Measurements from ENCODE around the gene RNF213. TPM values are rescaled to one million over a fixed set of nuclear protein-coding genes. Genes with fewer than 3 reads are reported as not detected.

Gene RNF213
- 179 and 207 TPM in 2 replicates for total RNA-seq (2021)
- percentile 74 among the genes with signal in this experiment for Bru-seq, nascent RNA
- percentile 88 among the genes with signal in this experiment for BruChase-seq, experiment 1, labeled RNA remaining after a 2-hour chase
- BruChase-seq, experiment 2, labeled RNA remaining after a 6-hour chase: percentile 93 among the genes with signal in this experiment
- long read RNA-seq, partial matches to known transcripts: 17 of 23 reads
- long read RNA-seq, other reads (novel, unspliced or antisense): 6 of 23 reads

- intact Hi-C loops (cut with micrococcal nuclease; ENCODE audit: unreplicated experiment): no loop called here
- Histone ChIP-seq H3K27ac (peak within 1 kb of the TSS; percentile 93), H3K4me1 (replicated peaks; ENCODE audit: insufficient read depth) (peaks cover 16% of the 10 kb centered on the region), H2AFZ (peak within 1 kb of the TSS; percentile 66; the same call in 1 of the 2 replicates), H3K4me2 (peak within 1 kb of the TSS; percentile 82), H4K20me1 (ENCODE audit: insufficient read depth) (no peaks in the 10 kb centered on the region), H3K9me3 (ENCODE audit: insufficient read depth, low read depth) (no peaks in the 10 kb centered on the region), H3K79me2 (ENCODE audit: low read depth) (peaks cover 10% of the 10 kb centered on the region; the same call in 1 of the 2 replicates), H3F3A (ENCODE audit: insufficient read depth, low read depth) (peaks cover 5% of the 10 kb centered on the region), H3K36me3 (ENCODE audit: low read depth) (no peaks in the 10 kb centered on the region), H3K27me3 (ENCODE audit: insufficient read depth, low read depth) (no peaks in the 10 kb centered on the region), H3K4me3 (peak within 1 kb of the TSS; percentile 84), H3K9me2 (ENCODE audit: insufficient read depth) (no peaks in the 10 kb centered on the region)
- no TSS peak for BruUV-seq (replicated peaks)
- POLR2A ChIA-PET (ENCODE audit: unreplicated experiment): interaction anchor here (0.6 kb wide), 1 partner anchor 167 kb away, joined by 3 read pairs; no protein-coding TSS in a partner anchor
- TF ChIP-seq CTCF (conservative IDR thresholded peaks at IDR 0.05): no peak
- CTCF ChIA-PET: no interaction called here
- peak in 1 of 2 experiments; percentile 57 for DNase-seq
Observed at GRCh38 chr17:80260791-80261158, at the start of gene RNF213. RNF213 (plus strand) TSS chr17:80260852; CDS start chr17:80263682, 2,830 bp downstream.

- Histone ChIP-seq H3K4me1 (replicated peaks; ENCODE audit: insufficient read depth) (no peaks in the 10 kb centered on the region), H3K4me2 (no peak overlapping the region), H3K9me2 (ENCODE audit: insufficient read depth) (no peaks in the 10 kb centered on the region), H2AFZ (no peak overlapping the region), H3K27me3 (ENCODE audit: insufficient read depth, low read depth) (no peaks in the 10 kb centered on the region), H3F3A (ENCODE audit: insufficient read depth, low read depth) (no peaks in the 10 kb centered on the region), H3K79me2 (ENCODE audit: low read depth) (no peaks in the 10 kb centered on the region), H3K27ac (no peak overlapping the region), H3K4me3 (no peak overlapping the region), H3K36me3 (ENCODE audit: low read depth) (no peaks in the 10 kb centered on the region), H4K20me1 (ENCODE audit: insufficient read depth) (no peaks in the 10 kb centered on the region), H3K9me3 (ENCODE audit: insufficient read depth, low read depth) (no peaks in the 10 kb centered on the region)
- BruUV-seq (replicated peaks): no TSS peak
- POLR2A ChIA-PET (ENCODE audit: unreplicated experiment): no interaction called here
- TF ChIP-seq CTCF (conservative IDR thresholded peaks at IDR 0.05): no peak
- no peak for TF ChIP-seq EZH2 (IDR thresholded peaks at IDR 0.05; ENCODE audit: low read depth)
- CTCF ChIA-PET: interaction anchor here (0.5 kb wide), 1 partner anchor 111 kb away, joined by 3 read pairs; the partner anchor contains the start of gene GAA
- intact Hi-C loops (cut with micrococcal nuclease; ENCODE audit: unreplicated experiment): no loop called here
- no peak for DNase-seq
Observed at GRCh38 chr17:80212109-80212508, 48.5 kb upstream of the RNF213 start.

- Histone ChIP-seq H3K79me2 (ENCODE audit: low read depth) (no peaks in the 10 kb centered on the region), H3K4me3 (no peak overlapping the region), H2AFZ (no peak overlapping the region), H3K36me3 (ENCODE audit: low read depth) (no peaks in the 10 kb centered on the region), H3K27me3 (ENCODE audit: insufficient read depth, low read depth) (no peaks in the 10 kb centered on the region), H3K4me2 (no peak overlapping the region), H3F3A (ENCODE audit: insufficient read depth, low read depth) (no peaks in the 10 kb centered on the region), H3K27ac (no peak overlapping the region), H3K9me2 (ENCODE audit: insufficient read depth) (no peaks in the 10 kb centered on the region), H4K20me1 (ENCODE audit: insufficient read depth) (no peaks in the 10 kb centered on the region; the same call in 1 of the 2 replicates), H3K4me1 (replicated peaks; ENCODE audit: insufficient read depth) (no peaks in the 10 kb centered on the region), H3K9me3 (ENCODE audit: insufficient read depth, low read depth) (no peaks in the 10 kb centered on the region)
- ChIA-PET CTCF (interaction anchor here (0.5 kb wide), 1 partner anchor 111 kb away, joined by 3 read pairs; the partner anchor contains the start of gene GAA), POLR2A (ENCODE audit: unreplicated experiment) (no interaction called here)
- BruUV-seq (replicated peaks): no TSS peak
- TF ChIP-seq EZH2 (IDR thresholded peaks at IDR 0.05; ENCODE audit: low read depth) (no peak), CTCF (conservative IDR thresholded peaks at IDR 0.05) (no peak)
- intact Hi-C loops (cut with micrococcal nuclease; ENCODE audit: unreplicated experiment): no loop called here
- DNase-seq: no peak
Observed at GRCh38 chr17:80212511-80212910, 48.1 kb upstream of the RNF213 start.

Data from PC-9 (cell line).